Measurements from ENCODE around the gene IL15RA. TPM values are rescaled to one million over a fixed set of nuclear protein-coding genes. Genes with fewer than 3 reads are reported as not detected.

The IL15RA gene
- total and polyA plus RNA-seq, 2 of the 8 experiments (the other 6 are each of a cell fraction or from before 2014, with no cell fraction given), result 1.3 to 1.4 TPM

GRCh38 chr10:5927306-5927705, 50.0 kb downstream of the IL15RA start:
- Histone ChIP-seq H4K8ac (ENCODE audit: extremely low read depth, insufficient read depth, low read length) (no peak overlapping the region), H3K4me3 (ENCODE audit: extremely low read depth in 1 of 4, insufficient read depth in 2 of 4, low read depth in 3 of 4, low read length in 4 of 4) (no peak overlapping the region), H2BK20ac (ENCODE audit: low read length) (no peak overlapping the region), H4K91ac (replicated peaks; ENCODE audit: insufficient read length, low read length) (no peak overlapping the region), H3K27ac (ENCODE audit: low read depth, low read length) (no peak overlapping the region), H2BK12ac (ENCODE audit: low read depth, low read length) (no peak overlapping the region), H2AFZ (ENCODE audit: low read length) (no peak overlapping the region), H3K23me2 (ENCODE audit: low read depth, low read length) (no peaks in the 10 kb centered on the region), H3K4ac (replicated peaks; ENCODE audit: insufficient read length, low read depth, low read length) (no peak overlapping the region), H3K56ac (replicated peaks; ENCODE audit: insufficient read length, low read depth, low read length) (no peak overlapping the region), H3K79me2 (ENCODE audit: control insufficient read depth in 1 of 2, insufficient read depth in 2 of 2, low read length in 2 of 2) (no peaks in the 10 kb centered on the region), H4K5ac (ENCODE audit: insufficient read length, low read depth, low read length) (no peak overlapping the region), H3K79me1 (ENCODE audit: low read depth, low read length) (no peaks in the 10 kb centered on the region), H2BK5ac (ENCODE audit: low read depth, low read length) (no peak overlapping the region), H3K9me3 (ENCODE audit: insufficient read depth in 2 of 2, low read depth in 1 of 2, low read length in 1 of 2) (no peaks in the 10 kb centered on the region), H3K9ac (replicated peaks in 1 of 4; ENCODE audit: extremely low read depth in 1 of 4, low read depth in 3 of 4, low read length in 3 of 4) (no peak overlapping the region), H3K4me2 (ENCODE audit: insufficient read depth in 1 of 2, low read depth in 2 of 2, low read length in 2 of 2) (no peak overlapping the region), H2BK120ac (replicated peaks; ENCODE audit: low read depth, low read length) (no peak overlapping the region), H2BK15ac (ENCODE audit: low read length) (no peak overlapping the region), H3K14ac (ENCODE audit: insufficient read length) (no peak overlapping the region), H2AK5ac (ENCODE audit: low read depth, low read length) (no peak overlapping the region), H4K20me1 (replicated peaks in 1 of 2; ENCODE audit: control insufficient read depth in 1 of 2, insufficient read depth in 2 of 2, low read length in 2 of 2) (peaks cover 0 to 2% of the 10 kb centered on the region in 2 experiments), H3K18ac (ENCODE audit: extremely low read depth, low read length) (no peak overlapping the region), H3K23ac (ENCODE audit: insufficient read length) (no peak overlapping the region), H3K27me3 (replicated peaks in 1 of 4; ENCODE audit: control insufficient read depth in 3 of 4, extremely low read depth in 1 of 4, insufficient read depth in 3 of 4, low read length in 3 of 4) (no peaks in the 10 kb centered on the region), H3K36me3 (ENCODE audit: control insufficient read depth in 2 of 4, insufficient read depth in 4 of 4, low read length in 3 of 4) (peaks cover 34 to 73% (median 58%) of the 10 kb centered on the region in 4 experiments), H3K4me1 (replicated peaks in 1 of 4; ENCODE audit: control insufficient read depth in 3 of 4, insufficient read depth in 4 of 4, low read length in 3 of 4) (no peaks in the 10 kb centered on the region)
- no peak for FAIRE-seq
- TF ChIP-seq SP1 (IDR thresholded peaks at IDR 0.05; ENCODE audit: low read depth, low read length) (no peak), TEAD4 (IDR thresholded peaks at IDR 0.05; ENCODE audit: low read depth, low read length) (no peak), RAD21 (IDR thresholded peaks at IDR 0.05 in 1 of 2, conservative IDR thresholded peaks at IDR 0.05 in 1 of 2; ENCODE audit: low read depth in 2 of 2, low read length in 2 of 2) (no peak), SRF (IDR thresholded peaks at IDR 0.05; ENCODE audit: low read depth, low read length) (no peak), EP300 (IDR thresholded peaks at IDR 0.05; ENCODE audit: borderline replicate concordance in 1 of 2, low read depth in 2 of 2, low read length in 2 of 2) (no peak), KDM4A (IDR thresholded peaks at IDR 0.05; ENCODE audit: low read depth, low read length, severe bottlenecking) (no peak), CREB1 (IDR thresholded peaks at IDR 0.05) (no peak)
- CTCF ChIA-PET (ENCODE audit: partially characterized antibody), result no interaction called here
- WGBS, 2 experiments (ENCODE audit: extremely low coverage in 1 of 2, insufficient coverage in 1 of 2, insufficient read length in 1 of 2, insufficient replicate concordance in 2 of 2, low coverage in 1 of 2, low lambda C conversion rate in 2 of 2, missing lambda C conversion rate in 1 of 2), result 89% methylated on average over 8 of the region's 8 CpGs; no CpG with 5 or more reads in 1 of the 2 experiments
- no peak for DNase-seq (ENCODE audit: low read depth in 1 of 2, low spot score in 2 of 2)
- POLR2A ChIA-PET (ENCODE audit: partially characterized antibody), result no interaction called here
